NB4 (cell line): ENCODE data around the gene NPIPB2.

Source experiments
- CTCF ChIP-seq: IDR thresholded peaks from one replicate; pipeline ENCODE4 v1.5.1; 2012; ENCODE audit warnings: low read depth, low read length
- MAX ChIP-seq: IDR thresholded peaks from 2 replicates; pipeline ENCODE4 v1.6.1; 2011; ENCODE audit warnings: low read depth, low read length
- MYC ChIP-seq: IDR thresholded peaks from 2 replicates; pipeline ENCODE4 v1.6.1; 2011; ENCODE audit warnings: low read depth, low read length
- POLR2A ChIP-seq: IDR thresholded peaks from 2 replicates; pipeline ENCODE4 v1.6.1; 2011; ENCODE audit warnings: mild to moderate bottlenecking; ENCODE audit not compliant: insufficient read length; ENCODE audit errors: extremely low read depth

- no peak for TF ChIP-seq CTCF
- no peak for TF ChIP-seq MYC
- TF ChIP-seq POLR2A, result no peak
- TF ChIP-seq MAX, result no peak
Observed at GRCh38 chr16:11963706-11964105, 21.9 kb upstream of the NPIPB2 start.
